GM19372 (cell line): ENCODE measurements around the gene DCDC2C.

ENCODE experiments used
- ATAC-seq: cut with Tn5 transposase; IDR thresholded peaks from one replicate; pipeline ENCODE4 v1.9.1; 2021; ENCODE audit warnings: mild to moderate bottlenecking, low read depth, moderate library complexity; ENCODE audit not compliant: unreplicated experiment

Gene DCDC2C

GRCh38 chr2:3873899-3874298, 170.5 kb downstream of the DCDC2C start:
- ATAC-seq = no peak

GRCh38 chr2:3876221-3876620, 172.8 kb downstream of the DCDC2C start:
- ATAC-seq = no peak

GRCh38 chr2:3876685-3877084, 173.3 kb downstream of the DCDC2C start:
- no peak for ATAC-seq

GRCh38 chr2:3885629-3886628, 182.6 kb downstream of the DCDC2C start:
- ATAC-seq = no peak

GRCh38 chr2:3895021-3895420, 191.6 kb downstream of the DCDC2C start:
- no peak for ATAC-seq
